ENCODE measurements around the gene MAML3.

MAML3 gene

DNA sequence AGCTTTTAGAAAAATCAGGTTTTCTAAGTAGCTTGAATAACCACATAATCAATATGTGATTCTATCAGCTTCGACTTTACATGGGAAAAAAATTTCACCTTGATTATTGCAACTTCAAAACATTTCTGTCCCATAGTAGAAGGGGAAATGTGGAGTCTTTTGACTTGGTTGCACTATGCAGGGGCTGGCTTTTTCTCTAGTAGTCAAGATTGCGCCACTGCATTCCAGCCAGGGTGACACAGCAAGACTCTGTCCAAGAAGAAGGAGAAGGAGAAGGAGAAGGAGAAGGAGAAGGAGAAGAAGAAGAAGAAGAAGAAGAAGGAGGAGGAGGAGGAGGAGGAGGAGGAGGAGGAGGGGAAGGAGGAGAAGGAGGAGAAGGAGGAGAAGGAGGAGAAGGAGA, 84.9 kb downstream of the MAML3 start:
- DNase-seq, result no peak

DNA sequence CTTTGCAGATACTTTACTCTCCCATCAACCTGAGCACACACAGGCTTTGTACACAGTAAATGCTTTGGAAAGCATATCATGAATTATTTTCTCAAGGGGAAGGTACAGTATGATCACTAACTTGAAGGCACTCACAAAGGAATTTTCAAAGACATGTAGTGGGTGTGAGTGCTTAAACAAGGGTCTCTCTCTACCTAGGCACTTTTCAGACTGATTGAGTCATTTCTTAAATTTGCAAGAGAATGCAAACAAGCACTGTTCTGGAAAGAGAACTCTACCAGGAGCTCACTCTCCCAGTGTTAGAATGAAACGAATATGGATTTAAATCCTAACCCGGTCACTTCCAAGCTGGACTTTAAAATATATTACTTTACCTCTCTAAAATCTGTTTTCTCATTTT, 85.7 kb downstream of the MAML3 start:
- no peak for DNase-seq

DNA sequence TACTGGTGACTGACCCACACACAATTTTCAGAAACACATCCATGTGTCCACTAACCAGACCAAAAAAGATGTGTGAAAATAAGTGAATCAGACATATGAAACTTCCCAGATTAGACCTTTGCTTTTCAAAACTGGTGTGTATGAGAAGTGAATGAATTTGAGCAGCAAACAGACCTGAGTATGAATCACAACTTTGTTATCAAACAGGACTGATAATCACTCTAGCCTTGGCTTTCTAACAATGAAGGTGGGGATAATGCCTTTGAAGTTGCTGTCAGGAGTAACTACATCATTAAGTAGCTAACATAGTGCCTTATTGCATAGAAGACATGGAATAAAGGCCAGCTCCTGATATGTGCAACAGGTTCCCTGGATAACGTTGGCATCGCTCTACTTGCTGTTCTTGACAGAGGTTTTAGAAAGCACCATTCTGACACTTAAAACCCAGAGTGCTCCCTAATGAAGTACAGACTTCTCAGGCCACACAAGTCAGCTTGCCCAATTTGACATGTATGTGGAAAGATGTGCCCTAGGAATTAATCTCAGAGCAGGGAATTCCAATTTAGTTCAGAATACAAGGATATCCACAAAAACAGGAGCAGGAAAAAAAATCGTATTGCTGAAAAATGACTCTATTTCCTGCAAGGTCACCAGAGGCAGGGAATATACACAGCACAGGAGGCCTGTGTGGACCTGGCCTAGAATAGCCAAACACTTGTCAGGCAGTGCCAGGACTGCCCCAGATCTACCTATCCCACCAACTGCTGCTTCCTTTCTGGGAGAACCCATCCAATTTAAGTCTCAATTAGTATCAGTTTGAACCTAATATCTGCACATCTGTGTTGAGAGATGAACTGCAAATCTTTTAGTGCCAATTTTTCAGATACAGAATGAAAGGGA, 87.7 kb downstream of the MAML3 start:
- DNase-seq, result no peak

DNA sequence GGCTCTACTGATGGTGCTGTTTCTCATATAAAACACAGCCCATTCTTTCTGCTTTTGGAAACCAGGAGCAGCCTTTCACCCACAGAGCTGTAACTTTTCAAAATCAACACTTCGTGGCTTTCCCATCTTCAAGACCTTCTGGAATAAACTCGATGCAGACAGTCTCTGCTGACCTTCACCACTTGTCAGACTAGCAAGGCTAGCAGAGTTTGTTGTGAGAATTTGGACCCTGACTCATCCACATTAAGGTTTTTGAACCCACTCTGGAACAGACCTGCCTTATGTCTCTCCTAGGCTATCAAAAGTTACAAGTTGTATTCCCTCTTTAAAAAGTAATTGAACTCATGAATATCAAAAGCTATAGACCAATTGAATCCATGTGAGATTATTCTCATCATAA, 88.6 kb downstream of the MAML3 start:
- no peak for DNase-seq

DNA sequence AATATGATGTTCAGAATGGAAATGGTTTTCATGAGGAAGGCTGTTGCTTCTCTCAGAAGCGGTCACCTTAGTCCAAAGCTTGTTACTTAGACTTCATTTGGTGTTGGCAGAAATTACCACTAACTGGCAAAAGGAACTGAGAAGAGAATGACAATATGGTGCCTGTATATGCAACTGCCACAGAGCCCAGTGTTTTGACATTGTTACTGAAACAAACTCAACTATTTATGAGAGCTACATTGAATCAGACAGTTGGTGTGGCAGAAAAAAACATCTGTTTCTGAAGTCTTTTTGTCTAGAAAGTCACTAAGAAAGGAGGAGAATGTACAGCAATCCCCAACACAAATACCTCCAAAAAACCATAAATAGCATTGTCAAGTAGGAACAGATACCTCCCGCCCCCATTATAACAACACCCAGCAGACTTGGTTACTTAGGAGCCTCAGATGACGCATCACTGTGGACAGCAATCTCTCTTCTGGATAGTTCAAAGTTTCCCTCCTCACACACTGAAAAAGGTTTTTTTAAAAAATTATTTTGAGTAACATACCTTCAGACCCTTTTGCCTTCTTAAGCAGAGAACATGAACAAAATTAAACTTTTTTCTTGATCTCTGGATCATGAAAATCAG, 92.2 kb downstream of the MAML3 start:
- no peak for DNase-seq

DNA sequence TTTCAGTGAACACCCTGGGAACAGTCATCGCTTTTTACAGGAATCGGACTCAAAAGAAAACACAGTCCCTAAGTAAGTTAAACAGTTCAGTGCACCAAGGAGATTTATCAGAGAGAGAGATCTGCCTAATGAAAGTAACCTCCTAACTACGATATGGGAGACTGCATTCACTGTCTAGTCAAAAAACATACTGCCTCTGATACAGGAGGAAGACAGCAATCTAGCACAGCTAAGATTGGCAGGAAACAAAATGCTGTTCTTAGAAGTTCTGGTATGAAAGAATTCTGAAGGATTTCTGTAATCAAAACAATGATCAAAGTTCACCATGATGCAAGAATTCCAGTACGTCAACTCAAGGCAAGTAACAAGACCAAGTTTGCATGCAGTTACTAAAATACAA, 92.8 kb downstream of the MAML3 start:
- no peak for DNase-seq

DNA sequence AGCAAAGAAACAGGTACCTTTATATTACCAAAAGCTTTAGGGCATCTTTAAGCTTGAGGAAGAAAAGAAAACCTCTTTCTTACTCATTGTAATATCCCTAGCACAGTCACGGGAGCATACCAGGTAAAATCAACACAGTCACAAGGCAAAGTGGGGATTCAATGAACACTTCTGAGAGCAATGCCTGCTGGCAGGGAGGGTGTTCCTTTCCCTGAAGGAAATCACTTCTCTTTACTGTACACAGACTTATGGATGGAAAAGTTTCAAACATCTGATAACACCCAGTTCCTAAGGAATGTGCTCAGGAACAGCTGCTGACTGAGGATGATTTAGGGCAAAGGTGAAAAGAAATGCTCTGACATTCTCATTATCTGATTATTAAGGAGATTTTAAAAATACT, 94.8 kb downstream of the MAML3 start:
- no peak for DNase-seq

DNA sequence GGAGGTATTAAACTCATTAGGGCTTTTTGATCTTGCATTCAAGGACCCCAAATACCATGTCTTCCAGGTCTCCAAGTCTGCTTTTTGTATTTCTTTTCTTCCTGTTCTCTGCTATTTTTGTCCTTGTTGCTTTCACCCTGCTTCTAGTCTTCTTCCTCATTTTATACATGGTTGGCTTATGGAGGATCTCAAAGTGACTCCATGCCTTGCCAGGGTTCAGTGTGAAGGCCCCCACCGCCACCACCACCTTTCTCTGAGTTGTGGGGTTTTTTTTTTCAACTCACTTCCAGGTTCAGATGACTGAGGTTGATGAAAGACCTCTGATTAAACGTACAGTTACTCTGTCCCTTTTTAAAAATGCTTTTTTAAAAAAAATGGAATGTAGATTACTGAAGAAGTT, 96.3 kb downstream of the MAML3 start:
- DNase-seq, result no peak

DNA sequence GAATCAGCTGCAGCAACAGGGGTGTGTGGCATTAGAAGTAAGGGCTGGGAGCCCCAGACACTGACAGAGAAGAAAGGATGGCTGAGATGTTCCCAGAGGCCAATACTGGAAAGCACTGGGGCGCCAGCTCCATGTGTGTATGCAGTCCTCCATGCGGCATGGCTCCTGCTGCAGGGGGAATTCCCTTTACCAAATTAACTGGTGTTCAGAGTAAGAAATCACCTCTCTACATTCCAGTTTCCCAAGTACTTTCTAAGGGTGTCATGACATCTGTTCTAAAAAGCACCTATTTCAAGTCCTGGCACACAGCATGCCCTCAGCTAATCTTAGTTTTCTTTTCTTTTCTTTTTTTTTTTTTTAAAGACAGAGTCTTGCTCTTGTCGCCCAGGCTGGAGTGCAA, 98.0 kb downstream of the MAML3 start:
- no peak for DNase-seq

DNA sequence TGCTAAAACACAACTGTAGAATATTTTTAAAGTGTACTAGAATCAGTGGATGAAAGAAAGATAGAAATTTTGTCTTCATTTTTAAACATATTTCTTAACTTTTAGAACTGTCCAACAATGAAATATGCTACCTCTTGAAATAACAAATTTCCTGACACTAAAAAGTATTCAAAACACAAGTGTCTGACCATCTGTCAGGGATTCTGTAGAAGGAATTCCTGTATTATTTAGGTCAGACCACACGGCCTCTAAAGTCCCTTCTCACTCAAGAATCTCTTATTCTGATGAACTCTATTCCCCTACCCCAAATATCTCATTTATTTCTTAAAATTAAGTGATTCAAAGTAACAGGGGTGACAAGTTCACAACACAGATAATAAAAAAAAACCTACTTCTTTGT, 99.1 kb downstream of the MAML3 start:
- no peak for DNase-seq

DNA sequence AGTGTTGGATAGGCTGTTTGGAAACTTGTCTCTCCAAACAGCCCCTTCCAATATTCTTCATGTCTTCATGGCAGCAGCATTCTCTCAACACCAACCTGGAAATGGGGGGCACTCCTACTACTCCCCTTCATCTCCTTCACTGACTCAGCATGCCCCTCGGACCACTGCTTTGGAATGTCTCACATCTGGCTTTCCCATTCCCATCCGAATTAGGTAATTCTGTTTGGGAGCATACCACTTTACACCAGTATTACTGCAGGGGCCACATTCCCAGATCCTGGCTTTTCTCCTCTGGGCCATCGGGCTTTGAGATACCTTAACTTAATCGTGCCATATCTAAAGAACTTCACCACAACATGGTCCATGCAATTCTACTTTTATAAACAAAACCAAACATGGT, 100.8 kb downstream of the MAML3 start:
- no peak for DNase-seq

DNA sequence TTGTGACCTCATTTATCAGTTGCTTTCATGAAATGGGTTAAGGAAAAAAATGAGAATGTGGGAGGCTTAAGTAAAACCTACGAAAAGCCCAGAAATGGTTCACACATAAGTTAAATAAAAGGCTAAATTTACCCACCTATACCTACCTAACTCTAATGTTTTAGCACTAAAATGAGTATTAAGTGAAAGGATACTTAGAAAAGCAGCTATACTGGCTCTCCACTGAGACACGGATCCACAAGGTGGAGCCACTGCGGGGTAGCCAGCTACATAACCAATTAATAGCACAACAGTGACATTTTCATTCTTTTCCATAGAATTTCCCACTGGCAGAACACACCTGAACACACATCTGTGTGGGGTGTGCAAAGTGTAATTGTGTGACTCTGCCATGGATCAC, 101.9 kb downstream of the MAML3 start:
- peak; percentile 55 for DNase-seq

DNA sequence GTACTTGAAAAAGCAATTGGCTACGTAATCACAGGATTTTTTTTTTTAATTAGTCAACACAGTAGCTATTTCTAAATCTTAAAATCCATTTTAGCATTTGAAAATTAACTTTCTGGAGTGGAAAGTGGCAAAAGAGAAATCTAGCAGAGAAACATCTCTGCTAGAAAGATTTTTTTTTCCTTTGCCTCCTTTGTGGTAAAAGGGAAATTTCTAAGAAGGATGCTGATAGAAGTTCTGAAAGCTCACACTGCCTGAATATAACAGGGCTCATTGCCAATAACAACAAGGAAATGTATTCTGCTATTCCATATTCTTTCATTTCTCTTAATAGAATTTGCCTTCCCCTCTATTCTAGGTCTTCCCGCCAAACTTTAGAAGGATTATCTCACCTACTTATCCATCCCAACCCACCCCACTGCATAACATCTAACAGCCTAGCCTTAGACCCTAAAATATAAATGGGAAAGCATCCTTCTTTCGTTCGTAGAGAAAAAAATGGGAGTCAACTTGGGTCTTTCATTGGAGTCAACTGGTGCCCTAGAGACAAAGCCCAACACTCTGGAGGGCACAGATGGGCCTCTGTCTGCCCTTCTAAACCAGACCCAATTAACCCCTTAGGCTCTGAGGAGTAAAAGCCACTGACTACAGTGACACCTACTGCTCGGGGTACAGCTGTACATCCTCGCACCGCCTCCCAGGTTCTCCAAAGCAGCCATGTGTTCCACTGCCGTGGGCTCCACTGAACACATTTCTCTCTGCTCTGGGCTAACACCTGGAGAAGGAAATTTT, 103.9 kb downstream of the MAML3 start:
- DNase-seq, result peak; percentile 65

DNA sequence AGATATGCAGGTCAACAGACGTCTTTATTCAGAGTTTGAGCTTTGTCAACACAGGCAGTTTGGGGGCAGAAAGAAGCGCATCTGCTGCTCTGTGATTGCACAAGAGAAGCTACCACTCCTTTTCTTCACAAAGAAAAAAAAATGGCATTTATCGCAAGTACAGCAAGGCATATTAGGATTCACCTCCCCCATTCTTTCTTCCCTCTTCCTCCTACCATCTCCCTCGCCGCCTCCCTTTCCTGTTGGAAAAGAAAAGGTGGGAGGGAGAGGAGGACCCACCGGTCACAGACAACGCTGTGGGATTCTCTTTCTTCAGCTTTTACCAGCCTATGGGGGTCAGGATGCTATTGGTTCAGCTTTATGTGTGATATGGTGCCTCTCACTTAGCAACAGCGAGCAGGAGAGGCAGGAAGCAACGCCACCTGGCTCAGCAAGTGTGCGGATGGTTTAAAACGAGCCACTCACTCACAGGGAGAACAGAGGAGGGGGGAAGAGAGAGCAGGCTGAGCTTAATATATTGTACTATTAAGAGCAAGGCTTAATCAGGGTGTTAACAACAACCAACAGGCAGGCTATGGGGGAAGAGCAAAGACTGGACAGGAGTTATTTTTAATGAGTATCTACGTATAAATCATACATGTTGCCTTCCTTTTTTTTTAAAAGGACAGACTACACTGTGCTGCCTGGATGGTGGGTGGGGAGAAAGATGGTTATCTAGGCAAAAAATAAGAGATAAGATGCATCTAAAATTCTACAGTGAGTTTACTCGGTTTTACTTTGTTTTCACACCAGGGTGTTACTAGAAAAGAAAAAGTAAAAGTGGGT, 104.7 kb downstream of the MAML3 start:
- peak; percentile 64 for DNase-seq

DNA sequence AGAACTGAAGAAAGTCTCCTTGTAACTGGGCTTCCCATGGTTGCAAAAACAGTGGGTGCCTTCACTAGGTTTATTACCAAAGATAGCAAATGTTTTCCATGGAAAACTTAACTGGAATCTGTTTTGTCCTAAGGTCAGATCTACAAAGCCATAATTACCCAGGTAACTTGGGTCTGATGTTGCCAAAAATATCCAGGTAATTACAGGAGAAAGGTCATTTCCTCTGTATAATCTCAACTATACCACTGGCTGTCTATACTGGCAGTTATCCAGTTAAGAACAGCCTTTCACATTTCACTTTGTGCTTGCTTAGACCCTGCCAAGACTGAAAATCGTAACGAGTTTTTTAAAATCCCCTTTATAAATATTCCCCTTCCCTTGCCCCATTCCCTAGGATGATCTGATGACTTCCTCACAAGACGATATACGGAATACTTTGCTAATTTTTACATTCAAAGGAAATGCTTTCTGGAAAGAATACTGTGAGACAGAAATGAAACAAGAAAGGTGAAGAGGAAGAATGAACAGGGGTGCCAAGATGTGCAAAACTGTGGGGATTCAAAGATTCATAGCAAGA, 105.5 kb downstream of the MAML3 start:
- DNase-seq, result no peak

DNA sequence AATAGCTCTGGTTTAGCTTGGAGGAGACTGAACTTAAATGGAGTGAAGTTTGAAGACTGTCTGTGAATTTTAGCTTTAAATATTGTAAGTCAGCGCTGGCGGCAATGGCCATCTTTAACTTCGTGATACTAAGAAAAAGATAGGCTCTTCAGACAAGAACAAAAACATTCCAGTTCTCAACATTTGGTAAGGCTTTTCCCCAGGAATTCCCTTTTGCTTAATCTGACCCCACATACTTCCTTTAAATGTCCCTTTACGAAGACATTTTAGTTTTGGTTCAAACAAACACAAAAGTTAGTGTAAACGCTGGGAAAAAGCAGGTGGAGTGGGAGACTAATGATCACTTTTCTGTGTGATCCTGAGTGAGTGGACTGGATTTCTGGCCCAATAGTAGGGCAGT, 106.2 kb downstream of the MAML3 start:
- DNase-seq, result no peak

DNA sequence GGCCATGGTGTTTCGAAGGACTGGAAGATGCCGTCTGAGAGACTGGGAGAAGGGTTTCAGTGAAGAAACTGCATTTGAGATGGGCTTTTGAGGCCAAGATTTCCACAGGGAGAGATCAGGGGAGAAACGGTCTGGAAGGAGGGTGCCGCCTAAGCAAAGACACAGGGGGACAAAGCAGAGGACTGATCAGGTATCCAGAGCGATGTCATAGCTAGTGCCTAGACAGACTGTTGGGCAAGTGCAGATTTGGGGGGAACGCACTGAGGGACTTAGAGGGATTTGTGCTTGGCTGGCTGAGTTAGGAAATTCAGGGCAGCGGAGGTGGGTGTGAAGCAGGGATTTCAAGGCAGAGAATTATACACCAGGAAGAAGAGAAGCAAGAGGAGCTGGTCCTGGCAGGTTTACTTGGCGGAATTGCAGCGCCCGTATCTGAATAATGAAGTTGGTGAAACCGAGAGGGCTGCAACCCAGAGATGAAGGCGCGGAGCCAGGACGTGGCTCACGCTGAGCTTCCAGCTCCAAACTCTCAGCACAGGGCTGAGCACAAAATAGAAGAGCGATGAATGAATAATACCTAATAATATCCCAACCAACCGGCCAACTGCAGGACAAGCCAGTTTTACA, 106.9 kb downstream of the MAML3 start:
- no peak for DNase-seq

DNA sequence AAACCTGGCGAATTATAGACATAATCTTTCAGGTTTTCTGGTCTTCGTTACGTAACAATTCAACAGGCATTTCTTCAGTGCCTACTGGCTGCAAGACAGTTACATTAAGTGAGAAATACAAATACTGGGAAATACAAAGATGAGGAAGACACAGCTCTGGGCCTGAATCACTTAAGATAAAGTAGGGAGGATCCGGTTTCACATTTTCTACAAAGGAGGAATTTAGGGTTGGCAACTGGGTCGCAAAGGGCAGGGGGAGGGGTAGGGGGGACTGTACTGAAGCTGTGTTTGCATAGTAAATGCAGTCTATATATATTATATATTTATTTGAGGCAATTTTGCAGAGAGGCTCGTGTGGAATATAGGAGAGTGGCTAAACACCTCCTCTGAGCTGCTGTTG, 107.4 kb downstream of the MAML3 start:
- DNase-seq, result peak; percentile 42

DNA sequence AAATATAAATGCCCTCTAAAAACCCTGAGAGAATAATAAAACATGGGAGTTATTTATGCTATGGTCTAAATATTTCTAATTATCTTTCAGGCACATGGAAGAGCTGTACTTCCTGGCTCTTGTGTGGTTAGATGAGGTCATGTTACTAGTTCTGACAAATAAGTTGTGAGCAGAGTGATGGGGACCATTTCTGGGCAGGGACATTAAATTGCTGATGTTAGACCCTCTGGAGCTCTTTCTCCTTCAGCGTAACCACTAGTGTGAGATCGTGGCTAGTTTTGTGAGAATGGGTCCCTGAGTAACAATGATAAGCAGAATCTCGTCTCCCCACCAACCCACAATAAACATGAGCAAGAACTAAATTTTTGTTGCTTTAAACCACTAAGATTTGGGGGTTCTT, 108.0 kb downstream of the MAML3 start:
- peak; percentile 52 for DNase-seq

DNA sequence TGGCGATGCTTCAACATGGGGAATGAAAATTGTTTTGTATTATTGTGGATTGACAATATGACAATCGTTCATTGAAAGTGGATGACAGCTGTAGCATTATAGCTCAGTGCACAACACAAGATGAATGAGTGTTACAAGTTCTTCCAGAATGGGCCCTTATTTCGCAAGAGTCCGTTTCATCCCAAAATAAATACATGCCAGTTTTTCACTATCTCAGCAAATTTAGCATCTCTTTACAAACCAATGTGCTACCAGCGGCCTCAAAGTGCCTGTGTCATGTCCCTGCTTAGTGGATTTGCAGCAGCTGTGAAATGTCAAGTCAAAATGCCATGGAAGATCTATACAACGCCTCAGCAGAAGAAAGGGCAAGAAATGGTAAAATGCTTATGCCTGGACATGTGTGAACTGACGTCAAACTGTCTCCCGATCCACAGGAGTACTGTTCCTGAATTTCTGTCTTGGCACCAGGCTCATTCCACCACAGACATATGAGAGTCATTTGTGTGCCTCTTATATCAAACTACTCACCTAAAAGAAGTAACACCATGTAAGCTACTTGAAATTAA, 109.6 kb downstream of the MAML3 start:
- DNase-seq, result no peak

DNA sequence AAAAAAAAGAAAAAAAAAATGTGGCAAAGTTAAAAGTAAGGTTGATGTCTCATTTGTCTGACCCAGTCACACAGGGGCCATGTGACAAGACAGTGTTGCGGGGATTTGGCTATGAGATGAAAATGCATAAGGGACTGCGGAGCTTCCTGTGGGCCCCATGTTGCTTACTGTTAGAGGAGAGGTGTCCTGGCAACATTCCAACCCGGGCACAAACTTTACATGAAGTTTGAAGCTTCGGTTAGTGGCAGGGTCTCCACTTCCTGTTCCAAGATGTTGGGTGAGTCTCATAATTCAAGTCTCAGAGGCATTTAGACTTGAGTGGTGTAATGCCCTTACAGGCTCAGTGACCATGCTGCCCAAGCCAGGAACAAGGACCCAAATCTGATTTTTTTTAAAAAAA, 111.3 kb downstream of the MAML3 start:
- DNase-seq, result no peak
